Stimulated activated CD4-positive, alpha-beta T cell treated with anti-CD3 and anti-CD28 coated beads, Interleukin-4, amount 100 ng/mL, for 4 hours (primary cell): ENCODE data around the gene JARID2.

Experiments used
- DNase-seq, 2 experiments: peaks; one replicate each; pipeline ENCODE4 v3.0.0-alpha.2; 2020

The JARID2 gene

DNA sequence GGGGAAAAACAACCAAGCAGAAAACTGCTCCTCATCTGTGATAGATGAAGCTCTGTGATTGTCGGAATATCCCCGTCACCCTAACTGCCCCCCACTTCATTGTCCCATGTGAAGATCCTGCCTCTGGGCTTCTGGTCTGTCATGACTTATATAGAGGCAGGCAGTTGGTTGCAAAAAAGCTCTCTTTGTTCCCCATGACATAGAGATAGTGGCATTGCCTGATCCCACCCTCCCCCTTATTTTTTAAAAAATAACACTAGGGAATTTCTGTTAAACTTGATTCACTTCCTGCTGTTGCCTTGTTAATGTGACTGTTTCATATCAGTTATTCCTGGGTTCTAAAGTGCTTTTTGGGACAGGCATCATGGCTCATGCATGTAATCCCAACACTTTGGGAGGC lies 203.1 kb downstream of the JARID2 start:
- no peak for DNase-seq

DNA sequence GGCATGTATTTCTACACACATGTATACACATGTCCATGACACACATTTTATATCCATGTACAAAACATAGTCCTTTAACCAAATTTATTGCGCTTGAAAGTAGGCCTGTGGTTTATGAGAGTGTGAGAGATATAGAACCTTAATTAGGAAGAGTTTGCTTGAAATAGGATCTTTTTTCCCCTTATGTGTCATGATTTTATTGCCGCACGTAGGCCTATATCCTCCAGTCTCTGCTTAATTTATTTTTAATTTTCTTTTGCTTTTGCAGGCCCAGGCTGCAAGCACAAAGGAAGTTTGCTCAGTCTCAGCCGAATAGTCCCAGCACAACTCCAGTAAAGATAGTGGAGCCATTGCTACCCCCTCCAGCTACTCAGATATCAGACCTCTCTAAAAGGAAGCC lies 205.9 kb downstream of the JARID2 start:
- no peak for DNase-seq

DNA sequence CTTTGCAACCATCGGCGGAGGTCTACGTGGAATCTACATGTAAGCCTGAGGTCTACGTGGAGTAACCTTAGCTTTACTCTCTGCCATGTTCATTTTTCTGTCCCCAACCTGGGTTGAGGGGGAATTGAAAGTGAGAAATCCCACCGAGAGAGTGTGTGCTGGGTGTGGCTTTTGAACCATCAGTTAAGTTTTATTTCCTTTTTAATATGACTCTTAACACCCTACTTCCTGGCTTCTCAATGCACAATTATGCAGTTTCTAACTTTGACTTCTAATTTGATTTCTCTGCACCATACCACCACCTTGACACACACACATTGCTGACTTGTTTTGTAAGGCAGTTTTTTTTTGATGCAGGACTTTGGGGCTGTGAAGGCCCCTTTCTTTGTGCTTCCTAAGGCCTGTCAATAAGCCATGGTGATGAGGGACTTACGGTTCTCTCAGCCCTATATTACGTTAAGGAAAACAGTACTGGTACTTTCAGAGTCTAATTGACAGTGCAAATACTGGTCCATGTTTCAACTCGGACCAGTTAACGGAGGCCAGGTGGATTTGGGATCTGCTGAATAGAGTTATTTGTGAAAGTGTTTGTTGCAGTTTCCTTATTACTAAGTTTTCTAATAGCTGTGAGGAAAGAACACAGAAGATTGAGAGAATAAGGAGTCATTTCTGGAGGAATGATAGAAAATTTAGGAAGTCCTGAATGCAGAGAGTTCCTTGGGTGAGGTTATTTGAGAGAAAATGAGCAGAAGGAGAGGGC lies 206.5 kb downstream of the JARID2 start:
- no peak for DNase-seq

DNA sequence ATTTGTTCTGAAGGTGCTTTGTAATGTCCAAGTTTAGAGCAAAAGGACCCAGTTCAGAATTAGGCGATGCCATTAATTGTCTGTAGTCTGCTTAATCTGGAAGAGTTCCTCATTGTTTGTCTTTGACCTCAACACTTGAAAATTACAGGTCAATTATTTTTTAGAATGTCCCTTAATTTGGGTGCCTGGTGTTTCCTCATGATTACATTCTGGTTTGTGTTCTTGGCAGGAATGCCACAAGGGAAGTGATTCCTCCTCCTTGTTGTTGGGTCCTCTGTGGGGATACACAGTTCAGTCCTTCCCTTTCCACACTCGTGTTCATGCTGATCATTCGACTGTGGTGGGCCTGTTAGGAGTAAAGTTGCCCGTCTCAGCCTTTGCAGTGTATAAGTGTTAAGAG lies 207.3 kb downstream of the JARID2 start:
- no peak for DNase-seq

DNA sequence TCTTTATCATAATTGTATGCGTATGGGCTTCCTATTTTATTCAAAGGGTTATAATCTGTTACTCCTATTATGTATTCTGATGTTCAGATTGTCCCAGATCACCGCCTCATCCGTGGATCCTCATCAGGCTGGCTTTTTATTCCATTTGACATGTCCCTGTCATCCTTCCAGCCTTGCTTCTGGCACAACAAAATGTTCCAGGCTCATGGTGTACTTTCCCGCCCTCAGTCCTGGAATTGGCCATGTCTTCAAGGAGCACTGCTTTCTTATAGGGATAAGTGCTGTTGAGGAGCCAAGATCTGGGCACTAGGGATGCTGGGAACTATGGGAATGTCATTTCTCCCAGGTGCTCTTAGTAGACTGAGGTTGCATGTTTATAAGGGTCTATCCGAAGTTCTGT lies 207.8 kb downstream of the JARID2 start:
- no peak for DNase-seq

DNA sequence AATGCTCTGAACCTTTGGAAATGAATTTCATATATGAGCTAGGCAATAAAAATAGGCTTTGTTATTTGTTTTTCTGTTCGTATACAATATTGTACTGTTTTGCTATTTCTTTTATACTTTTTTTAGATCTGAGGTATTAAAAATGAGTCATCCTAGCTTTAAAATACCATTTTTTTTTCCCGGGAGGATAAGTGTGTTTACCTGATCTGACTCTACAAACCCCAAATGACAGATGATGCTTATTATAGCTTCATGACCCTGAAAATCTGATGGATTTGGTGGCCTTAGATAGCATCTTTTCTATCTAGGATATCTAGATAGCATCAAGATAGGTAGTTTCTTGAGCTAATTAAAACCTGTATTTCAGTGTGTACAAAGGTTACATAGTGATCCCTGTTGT lies 210.6 kb downstream of the JARID2 start:
- no peak for DNase-seq

DNA sequence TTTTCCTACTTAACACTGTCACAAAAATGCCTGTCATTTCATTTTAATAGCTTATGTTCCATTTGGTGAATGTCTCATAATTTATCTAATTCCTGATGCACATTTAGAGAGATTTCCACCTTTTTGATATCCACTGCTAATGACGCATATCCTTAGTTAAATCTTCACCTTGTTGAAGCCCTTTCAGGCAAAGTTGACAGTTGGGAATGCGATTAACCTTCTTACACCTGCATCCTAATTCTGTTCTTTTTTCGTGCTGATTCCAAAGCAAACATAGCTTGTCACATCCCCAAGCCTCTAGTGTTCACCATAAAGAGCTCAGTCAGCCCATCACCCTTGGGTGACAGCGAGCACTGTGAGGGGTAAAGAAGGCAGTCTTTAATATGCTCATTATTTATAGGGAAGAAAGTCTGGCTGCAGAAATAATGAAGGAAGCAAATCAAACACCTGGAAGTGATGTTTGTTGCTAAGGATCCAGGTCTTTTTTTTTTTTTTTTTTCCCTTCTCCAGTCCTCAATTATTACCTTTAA lies 211.3 kb downstream of the JARID2 start:
- DNase-seq: no peak

DNA sequence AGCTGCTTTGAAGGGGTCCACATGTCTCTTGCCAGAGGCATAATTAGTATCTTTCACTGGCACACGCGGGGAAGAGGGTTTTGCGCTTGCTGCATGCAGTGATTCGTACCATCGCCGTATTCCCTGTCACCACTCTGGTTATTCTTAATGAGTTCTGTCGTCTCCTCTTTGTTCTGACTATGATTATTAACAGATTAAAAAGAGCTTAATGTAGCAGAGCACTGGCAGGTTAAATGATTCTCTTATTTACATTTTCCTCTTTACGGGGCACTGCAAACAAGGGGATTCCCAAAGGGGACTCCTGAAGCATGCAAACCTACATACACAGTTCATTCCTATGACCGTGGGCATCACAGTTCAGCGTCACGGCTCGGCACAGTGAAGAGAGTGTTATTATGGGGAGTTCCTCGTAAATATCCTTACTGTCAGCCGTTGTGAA lies 212.2 kb downstream of the JARID2 start:
- no peak for DNase-seq

DNA sequence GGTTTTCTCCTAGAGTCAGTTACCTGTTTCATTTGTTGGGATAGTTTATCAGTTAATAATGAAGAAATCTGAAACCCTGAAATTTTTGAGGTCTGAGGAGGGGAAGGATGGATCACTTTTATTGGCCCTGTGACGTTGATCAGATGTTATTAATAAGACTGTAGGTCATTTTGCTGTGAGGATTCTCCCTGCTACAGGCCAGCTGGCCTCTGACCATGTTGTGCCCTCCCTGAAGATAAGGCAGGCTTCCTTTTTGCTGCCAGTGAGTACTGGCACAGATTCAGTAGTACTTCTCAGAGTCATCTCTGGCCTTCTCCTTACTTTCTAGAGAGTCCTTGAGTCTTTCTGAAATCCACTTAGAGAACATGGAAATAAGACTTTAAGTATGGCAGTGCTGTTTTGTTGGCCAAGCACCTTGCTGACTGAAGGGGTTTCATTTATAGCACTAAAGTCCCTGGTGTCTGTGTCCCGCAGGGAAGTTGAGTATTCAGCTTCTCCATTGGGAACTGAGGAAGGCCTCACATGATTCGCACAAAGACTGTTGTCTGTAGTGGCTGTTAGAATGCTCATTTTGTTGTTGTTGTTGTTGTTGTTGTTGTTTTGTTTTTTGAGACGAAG lies 214.3 kb downstream of the JARID2 start:
- no peak for DNase-seq

DNA sequence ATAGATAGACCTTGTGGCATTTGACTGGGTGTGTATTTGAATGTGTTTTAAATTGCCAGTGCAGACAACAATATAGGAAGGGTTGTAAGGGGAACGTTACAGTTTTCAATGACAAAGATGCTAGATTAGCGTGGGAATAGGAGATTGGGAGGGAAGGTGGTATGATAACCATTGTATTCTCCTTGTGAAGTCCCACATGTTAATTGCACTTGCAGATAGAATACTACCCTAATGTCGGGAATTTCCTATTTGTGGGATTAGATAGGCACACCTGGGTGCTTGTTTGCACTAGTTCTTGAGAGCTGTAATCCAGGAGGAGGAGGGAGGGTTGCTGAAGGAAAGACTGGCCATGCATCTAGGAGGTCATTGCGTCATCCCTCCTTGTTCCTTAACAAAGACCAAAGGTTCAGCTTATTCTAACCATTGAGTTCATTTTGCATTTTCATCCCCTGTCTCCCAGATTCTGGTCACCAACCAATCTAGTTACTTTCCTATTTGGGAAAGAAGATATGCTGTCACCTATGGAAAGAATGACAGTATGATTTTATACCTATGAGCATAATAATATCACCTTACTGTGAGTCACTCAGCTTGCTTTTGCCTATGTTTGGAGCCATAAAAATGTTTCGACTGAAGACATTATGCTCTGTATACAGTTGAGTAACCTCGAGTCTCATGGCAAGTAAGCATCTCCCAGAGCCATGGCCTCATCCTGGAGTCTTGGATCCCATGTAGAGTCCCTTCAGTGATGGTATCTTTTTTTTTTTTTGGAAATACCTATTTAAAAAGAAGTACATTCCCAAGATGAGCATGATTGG lies 215.5 kb downstream of the JARID2 start:
- DNase-seq: no peak

DNA sequence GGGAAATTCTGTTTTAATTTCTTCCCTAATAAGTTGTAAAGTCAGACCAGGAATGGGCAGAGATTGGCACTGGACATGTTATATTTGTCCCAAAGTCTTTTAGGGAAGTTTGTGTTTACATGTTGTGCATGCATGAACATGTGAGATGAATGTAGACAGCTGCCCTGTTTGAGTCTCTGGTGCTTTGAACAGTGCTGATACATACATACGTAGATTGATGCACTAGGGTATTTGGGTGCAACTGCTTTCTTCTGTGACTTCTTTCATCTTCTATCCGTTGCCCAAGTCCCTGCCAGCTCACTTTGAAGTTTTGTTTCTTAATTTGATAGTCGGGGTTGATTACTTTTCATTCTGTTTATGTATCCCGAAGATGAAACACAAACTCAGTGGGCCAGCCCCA lies 216.4 kb downstream of the JARID2 start:
- DNase-seq: no peak

DNA sequence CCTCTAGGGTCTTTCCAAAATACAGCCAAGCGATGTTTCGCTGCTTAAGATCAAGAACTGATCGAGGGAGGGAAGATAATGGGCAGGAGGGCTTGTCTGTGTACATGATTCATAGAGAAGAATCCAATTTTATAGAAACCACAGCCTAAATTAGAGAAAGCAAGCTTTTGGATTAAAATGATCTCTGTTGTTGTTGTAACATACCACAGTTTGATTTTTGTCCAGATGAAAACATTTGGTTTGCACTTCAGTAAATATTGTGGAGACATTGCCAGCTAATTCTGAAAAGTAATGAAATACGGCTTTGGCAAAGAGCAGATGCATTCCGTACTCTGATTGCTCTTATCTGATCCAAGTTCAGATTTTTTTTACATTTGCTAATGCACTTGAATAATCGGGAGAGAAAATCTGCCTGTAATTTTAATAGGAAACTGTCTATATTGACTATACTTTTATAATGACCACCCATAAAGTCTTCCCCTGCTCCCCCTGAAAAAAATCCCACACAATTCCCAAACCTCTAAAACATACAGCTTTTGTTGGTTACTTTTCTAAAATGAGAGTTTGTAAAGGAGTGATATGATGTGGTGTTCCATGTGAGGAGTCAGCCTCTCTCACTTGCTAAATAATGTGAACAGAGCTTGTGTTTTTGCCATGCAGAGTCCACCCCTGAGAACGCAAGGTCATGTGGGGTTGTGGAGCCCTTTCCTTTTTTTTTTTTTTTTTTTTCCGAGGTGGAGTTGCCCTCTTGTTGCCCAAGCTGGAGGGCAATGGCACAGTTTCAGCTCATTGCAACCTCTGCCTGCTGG lies 217.1 kb downstream of the JARID2 start:
- no peak for DNase-seq

DNA sequence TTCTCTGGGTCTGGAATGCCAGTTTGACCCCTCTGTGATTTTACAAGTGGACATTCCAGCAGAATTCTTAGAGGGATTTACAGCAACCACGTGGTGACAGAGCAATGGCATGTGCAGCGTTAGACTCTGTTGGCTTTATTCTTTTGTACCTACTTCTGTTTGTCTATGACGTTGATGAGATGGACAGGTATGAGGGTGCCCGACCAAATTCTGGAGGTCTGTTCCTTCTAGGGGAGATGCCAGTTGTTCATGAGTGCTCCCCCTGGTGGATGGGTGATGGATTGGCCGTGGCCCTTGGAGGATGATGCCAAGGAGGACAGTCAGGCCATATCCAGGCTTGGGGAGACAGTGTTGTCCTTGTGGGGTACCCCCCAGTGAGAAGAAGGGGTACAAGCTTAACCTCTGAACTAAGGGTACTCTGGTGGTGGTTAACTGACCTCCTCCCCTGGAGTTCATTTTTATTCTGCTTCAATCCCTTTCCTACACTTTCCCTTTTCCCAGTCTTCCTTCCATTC lies 218.4 kb downstream of the JARID2 start:
- DNase-seq: peak; percentile 44 to 45

DNA sequence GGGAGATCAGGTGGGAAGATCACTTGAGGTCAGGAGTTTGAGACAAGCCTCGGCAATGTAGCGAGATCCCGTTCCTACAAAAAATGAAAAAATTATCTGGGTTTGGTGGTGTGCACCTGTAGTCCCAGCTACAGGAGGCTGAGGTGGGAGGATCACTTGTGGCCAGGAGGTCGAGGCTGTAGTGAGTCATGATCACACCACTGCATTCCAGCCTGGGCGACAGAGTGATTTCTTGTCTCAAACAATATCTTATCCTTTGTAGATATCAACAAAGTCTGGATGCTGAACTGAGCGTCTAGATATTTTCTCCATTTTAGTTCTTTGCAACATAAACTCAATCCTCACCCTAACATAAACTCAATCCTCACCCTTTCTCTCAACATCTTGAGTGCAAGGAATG lies 219.3 kb downstream of the JARID2 start:
- no peak for DNase-seq

DNA sequence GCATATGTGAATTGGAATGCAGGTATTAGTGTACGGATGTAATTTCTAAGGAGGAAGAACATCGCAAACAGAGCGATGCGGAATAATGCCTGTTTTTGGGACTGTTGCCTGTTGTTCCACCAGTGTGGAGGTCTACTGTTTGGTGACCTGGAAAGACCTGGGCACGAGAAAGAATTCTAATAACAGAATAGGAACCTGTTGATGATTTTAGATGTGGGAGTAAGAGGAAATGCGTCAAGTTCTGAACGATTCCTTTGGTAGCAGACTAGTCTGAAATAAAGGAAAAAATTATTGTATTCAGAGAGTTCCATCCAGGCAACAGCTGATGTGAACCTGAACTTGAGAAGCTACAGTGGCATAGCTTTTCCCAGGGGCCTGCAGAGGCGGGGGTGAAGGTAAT lies 224.9 kb downstream of the JARID2 start:
- DNase-seq: no peak

DNA sequence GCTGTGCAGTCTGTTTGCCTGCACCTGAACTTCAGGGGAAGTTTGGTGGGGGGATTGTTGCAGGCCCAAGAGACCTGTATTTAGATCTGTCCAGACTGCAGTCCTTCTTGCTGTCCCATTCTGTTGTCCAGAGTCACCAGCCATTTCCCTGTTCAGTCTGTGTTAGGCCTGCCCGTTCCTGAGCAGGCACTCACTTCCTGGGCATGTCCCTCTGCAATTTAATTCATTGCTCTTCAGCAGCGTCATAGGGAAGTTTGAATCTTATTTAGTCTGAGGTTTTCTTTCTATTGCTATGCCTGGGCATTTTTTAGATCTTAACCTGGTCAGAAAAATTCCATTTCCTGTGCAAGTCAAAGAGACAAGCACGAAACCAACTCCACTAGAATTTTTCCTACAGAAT lies 226.8 kb downstream of the JARID2 start:
- no peak for DNase-seq

DNA sequence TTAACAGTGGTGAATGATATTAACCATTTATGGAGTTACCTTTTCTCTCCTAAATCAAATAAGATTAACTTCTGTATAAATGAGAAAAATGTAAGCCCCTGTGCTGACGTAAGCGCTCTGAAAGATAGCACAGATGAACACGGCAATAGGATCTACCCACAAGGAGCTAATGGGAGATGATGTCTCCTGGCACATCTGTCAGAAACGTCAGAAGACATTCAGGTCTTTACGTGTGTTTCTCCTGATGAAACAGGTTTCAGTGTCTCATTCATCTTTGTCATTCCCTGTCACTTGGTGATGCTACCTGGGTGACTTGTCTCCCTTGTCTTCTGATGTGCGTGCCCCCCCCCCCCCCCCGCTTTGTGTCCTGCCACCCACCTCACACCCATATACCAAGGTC lies 227.3 kb downstream of the JARID2 start:
- DNase-seq: no peak

DNA sequence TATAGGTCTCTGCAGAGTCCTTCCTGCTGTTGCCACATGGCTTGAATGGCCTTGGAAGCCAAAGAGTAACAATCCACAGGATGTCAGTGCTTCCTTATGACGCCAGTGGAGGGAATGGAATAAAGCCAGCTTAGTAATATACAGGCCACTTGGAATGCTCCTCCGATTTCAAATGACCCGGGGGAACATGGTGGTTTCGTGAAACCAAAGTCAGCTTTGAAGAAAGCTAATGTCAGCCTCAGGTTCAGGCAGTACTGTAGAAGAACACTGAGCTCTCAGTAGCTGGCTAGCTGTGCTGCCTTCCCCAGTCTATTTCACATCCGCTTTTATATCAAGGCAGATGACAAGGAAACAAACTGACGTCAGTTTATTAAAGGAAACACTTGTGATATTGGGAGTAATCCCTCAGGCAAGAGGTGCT lies 227.9 kb downstream of the JARID2 start:
- no peak for DNase-seq

DNA sequence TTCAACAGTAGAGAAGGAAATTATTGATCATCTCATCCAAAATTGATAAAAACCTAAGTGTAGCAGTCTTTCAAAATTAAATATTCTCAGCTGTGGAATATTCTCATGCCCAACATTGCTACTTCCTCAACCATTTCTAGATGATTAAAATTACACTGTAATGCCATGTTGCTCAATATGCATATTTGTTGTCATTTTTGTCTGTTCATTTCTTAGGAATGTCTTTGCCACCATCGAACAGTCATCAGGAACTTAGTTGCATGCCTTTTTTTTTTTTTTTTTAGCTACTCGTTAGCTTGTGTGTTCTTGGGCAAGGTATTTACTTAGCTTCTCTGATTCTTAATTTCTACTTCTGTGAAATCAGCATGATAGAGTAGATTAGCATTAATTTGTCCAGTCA lies 228.3 kb downstream of the JARID2 start:
- DNase-seq: no peak

DNA sequence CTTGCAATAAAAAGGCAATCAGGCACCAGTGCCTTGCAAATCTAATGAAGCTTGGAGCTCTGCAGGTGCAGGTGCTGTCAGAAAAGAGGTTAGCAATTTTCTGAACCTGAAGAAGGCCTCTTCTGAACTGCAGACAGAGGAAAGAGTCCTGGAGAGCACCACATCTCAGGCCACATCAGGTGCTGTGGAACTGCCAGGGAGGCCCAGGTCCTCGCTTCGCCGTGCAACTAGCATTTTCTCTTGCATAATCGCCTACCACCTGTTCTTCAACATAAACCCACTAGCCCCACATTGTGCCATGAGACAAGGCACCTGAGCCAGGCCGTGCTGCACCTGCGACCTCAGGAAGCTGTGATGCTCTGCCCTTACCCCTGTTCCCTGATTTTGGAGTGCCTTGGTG lies 229.4 kb downstream of the JARID2 start:
- DNase-seq: no peak

DNA sequence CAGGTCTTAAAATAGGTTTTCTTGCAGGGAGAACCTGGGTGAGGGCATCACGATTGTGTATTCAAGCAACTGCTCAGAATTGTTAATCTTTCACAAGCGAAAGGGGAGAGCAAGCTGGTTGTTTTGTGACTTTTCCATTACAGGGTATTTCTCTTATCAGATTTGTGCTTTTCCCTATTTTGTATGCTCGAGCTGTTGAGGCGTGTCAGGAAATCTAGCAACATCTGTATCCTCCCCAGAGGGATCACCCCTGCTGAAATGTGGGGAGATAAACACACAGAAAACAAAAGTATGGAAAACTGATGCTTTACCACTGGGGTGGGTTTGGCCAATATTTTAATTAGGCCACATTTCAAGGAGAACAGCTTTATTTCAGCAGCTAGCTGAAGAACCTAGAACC lies 230.0 kb downstream of the JARID2 start:
- DNase-seq: no peak

DNA sequence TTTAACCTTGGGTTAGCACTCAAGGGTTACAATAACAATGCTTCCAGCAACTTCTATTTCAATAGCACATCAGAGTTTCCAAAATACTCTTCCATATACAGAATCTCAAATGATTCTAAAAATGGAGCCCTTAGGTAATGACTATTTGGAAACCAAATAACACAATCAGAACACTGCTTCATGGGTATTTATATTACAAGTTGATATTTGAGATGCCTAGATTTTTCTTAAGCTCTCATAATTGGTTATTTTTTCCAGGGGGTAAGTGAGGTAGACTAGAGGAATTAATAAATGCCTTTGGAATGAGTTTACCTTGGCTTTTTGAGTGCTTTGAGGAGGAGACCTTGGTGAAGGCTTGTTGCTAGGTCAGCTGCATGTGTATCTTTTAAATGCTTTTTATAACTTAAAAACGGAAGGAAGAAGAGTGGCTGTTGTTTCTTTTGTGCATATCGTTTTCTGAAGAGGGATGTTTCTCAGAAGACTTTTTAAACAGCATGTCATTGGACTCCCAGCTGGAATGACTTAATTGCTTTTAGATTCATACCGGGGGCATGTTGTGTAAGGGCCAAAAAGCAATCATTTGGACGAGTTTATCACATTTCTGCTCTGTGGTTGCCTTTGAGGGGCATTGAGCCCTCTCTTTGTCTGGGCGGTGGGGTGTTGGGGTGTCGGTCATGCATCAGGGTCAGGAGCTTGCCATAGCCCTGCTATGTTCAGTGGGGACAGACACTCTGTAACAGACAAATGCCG lies 230.9 kb downstream of the JARID2 start:
- no peak for DNase-seq
